GM12878 (cell line): Measurements from ENCODE around the gene SPINT1. TPM values are rescaled to one million over a fixed set of nuclear protein-coding genes. Genes with fewer than 3 reads are reported as not detected.

Experiments used
- ATAC-seq: fragments of 200-7000 bp; cut with Tn5 transposase; 3 replicates; pipeline ENCODE4 v1.9.1; 2020; ENCODE audit warnings: mild to moderate bottlenecking, moderate library complexity
- BruUV-seq: library from RNA; stranded (reverse); fragments of 400-500 nt; replicated peaks from 2 replicates; lab custom pipeline; 2021; lab: Mats Ljungman, UMichigan
- CTCF ChIA-PET: fragments of 300-600 bp; sonication (Branson Sonifier 250); formaldehyde crosslinking; extraction: SDS; loops from one replicate; lab custom pipeline; 2021; ENCODE audit warnings: inconsistent platforms; lab: Yijun Ruan, JAX
- POLR2A ChIA-PET: fragments of 350-600 bp; formaldehyde crosslinking; extraction: SDS; loops from one replicate; lab custom pipeline; 2021; ENCODE audit warnings: inconsistent platforms; lab: Charles Lee
- RAD21 ChIA-PET: fragments of 300-600 bp; sonication (Branson Sonifier 250); formaldehyde crosslinking; loops from one replicate; lab custom pipeline; 2023; ENCODE audit warnings: antibody characterized with exemption; ENCODE audit not compliant: unreplicated experiment; lab: Charles Lee
- SMC1A ChIA-PET: fragments of 300-600 bp; sonication (Branson Sonifier 250); formaldehyde crosslinking; loops from one replicate; lab custom pipeline; 2023; ENCODE audit not compliant: unreplicated experiment, uncharacterized antibody; lab: Charles Lee
- DNase-seq: peaks from one replicate; pipeline ENCODE4 v3.0.0-alpha.2; 2011; ENCODE audit warnings: low read depth, low spot score
- FAIRE-seq: peaks from 3 replicates; lab custom pipeline; 2011; peaks lifted over from hg19 to GRCh38; lab: Jason Lieb, UNC
- H2AFZ ChIP-seq: 2 replicates; pipeline ENCODE4 v1.6.0; 2011; ENCODE audit warnings: low read depth, low read length, control low read depth; ENCODE audit not compliant: control insufficient read depth
- H3K27ac ChIP-seq: 2 replicates; pipeline ENCODE4 v1.5.1; 2011; ENCODE audit warnings: control low read depth; ENCODE audit not compliant: control insufficient read depth, insufficient read depth
- H3K27me3 ChIP-seq, 2 experiments: replicated peaks in 1 of 2; 2 replicates each; pipeline versions ENCODE4 v1.6.0 to v1.6.1; 2011; ENCODE audit warnings: low read length in 1 of 2; ENCODE audit not compliant: control insufficient read depth in 2 of 2, insufficient read depth in 2 of 2
- H3K36me3 ChIP-seq, 2 experiments: 2 replicates each; pipeline ENCODE4 v1.5.1; 2011; ENCODE audit warnings: low read length in 1 of 2; ENCODE audit not compliant: control insufficient read depth in 2 of 2, insufficient read depth in 2 of 2
- H3K4me1 ChIP-seq: 2 replicates; pipeline ENCODE4 v1.6.1; 2011; ENCODE audit warnings: mild to moderate bottlenecking, low read length, moderate library complexity, mixed read lengths; ENCODE audit not compliant: control insufficient read depth, insufficient read depth
- H3K4me2 ChIP-seq: 2 replicates; pipeline ENCODE4 v1.6.0; 2011; ENCODE audit warnings: control low read depth; ENCODE audit not compliant: control insufficient read depth, insufficient read depth
- H3K4me3 ChIP-seq: fragments of 200-600 bp; sonication (generic); 2 replicates; pipeline ENCODE4 v1.5.1; 2016
- H3K79me2 ChIP-seq: 2 replicates; pipeline ENCODE4 v1.6.0; 2011; ENCODE audit warnings: low read length; ENCODE audit not compliant: control insufficient read depth, insufficient read depth
- H3K9ac ChIP-seq: 2 replicates; pipeline ENCODE4 v1.8.0; 2011; ENCODE audit warnings: low read length, control low read depth, mixed read lengths; ENCODE audit not compliant: control insufficient read depth, insufficient read depth
- H3K9me3 ChIP-seq: replicated peaks from 3 replicates; pipeline ENCODE4 v1.5.1; 2011; ENCODE audit warnings: mild to moderate bottlenecking, low read length; ENCODE audit not compliant: control insufficient read depth, insufficient read depth
- H4K20me1 ChIP-seq: 2 replicates; pipeline ENCODE4 v1.6.0; 2011; ENCODE audit not compliant: control insufficient read depth, insufficient read depth
- CBFB ChIP-seq: IDR thresholded peaks from 2 replicates; pipeline ENCODE4 v1.6.1; 2016; ENCODE audit warnings: antibody characterized with exemption, low read depth
- IKZF2 ChIP-seq, 2 experiments: fragments of 450-650 bp; IDR thresholded peaks; 2 replicates each; pipeline ENCODE4 v1.6.1; 2017; ENCODE audit warnings: mild to moderate bottlenecking in 2 of 2, moderate library complexity in 2 of 2
- NR2F1 ChIP-seq: fragments of 450-650 bp; conservative IDR thresholded peaks from 2 replicates; pipeline ENCODE4 v1.6.1; 2017; ENCODE audit warnings: mild to moderate bottlenecking
- RUNX3 ChIP-seq: IDR thresholded peaks from 2 replicates; pipeline ENCODE4 v1.6.1; 2012; ENCODE audit warnings: low read length, inconsistent platforms
- SMC3 ChIP-seq: IDR thresholded peaks from 2 replicates; pipeline ENCODE4 v1.6.1; 2011; ENCODE audit warnings: low read length, improper control_type of control experiment, borderline replicate concordance
- SRF ChIP-seq, 2 experiments: IDR thresholded peaks; 2 replicates each; pipeline ENCODE4 v1.6.1; 2011; ENCODE audit warnings: low read depth in 2 of 2, low read length in 2 of 2, mild to moderate bottlenecking in 1 of 2, moderate library complexity in 1 of 2
- STAT3 ChIP-seq: IDR thresholded peaks from 2 replicates; pipeline ENCODE4 v1.6.1; 2011; ENCODE audit warnings: low read depth, low read length, improper control_type of control experiment
- TCF12 ChIP-seq: IDR thresholded peaks from 2 replicates; pipeline ENCODE4 v1.6.1; 2011; ENCODE audit warnings: low read depth, mild to moderate bottlenecking, low read length
- WGBS: methylation state at CpG from one replicate; pipeline ENCODE4 v1.1.6; 2016; ENCODE audit warnings: low lambda C conversion rate; ENCODE audit not compliant: insufficient replicate concordance, insufficient coverage; ENCODE audit errors: missing lambda C conversion rate; 5-methylcytosine and 5-hydroxymethylcytosine counted together
- in situ Hi-C: fragments of 300-500 bp; cut with MboI; formaldehyde crosslinking; loops from 9 replicates; pipeline ENCODE4 v1.14.3; 2018; ENCODE audit warnings: mixed read lengths
- intact Hi-C: fragments of 100-400 bp; cut with micrococcal nuclease; formaldehyde crosslinking; loops from one replicate; pipeline ENCODE4 v1.14.2; 2022; ENCODE audit not compliant: unreplicated experiment
- polyA plus RNA-seq, 11 experiments: library from polyadenylated mRNA; depleted of rRNA in 4 of 11; unstranded in 6 of 11; stranded (reverse) in 5 of 11; fragments of >200 nt; fragmentation: Nextera tagmentation in 4 of 11; fragmentation: Illumina TruSeq in 1 of 11; extraction: Ambion mirVana in 4 of 11; extraction: Trizol in 1 of 11; gene quantifications; 1 replicate in 1 of 11; 2 replicates in 10 of 11; pipeline versions ENCODE4 v1.2.1 to v1.2.3, GENCODE V29; 2011 to 2016; ENCODE audit warnings: inconsistent platforms in 2 of 11, missing spikeins in 2 of 11, low read depth in 1 of 11
- total RNA-seq, 4 experiments: library from RNA; depleted of rRNA in 3 of 4; stranded (reverse); fragments of >200 nt in 3 of 4; fragmentation: Illumina TruSeq in 1 of 4; extraction: Trizol in 1 of 4; gene quantifications; 2 replicates each; pipeline versions ENCODE4 v1.2.1 to v1.2.3, GENCODE V29; 2013 to 2021
- TF ChIP-seq, protein P1 (sequence below): fragments of 450-650 bp; IDR thresholded peaks from 2 replicates; pipeline ENCODE4 v1.6.1; 2016; ENCODE audit warnings: mild to moderate bottlenecking, moderate library complexity, borderline replicate concordance
- TF ChIP-seq, protein P2 (sequence below): IDR thresholded peaks from 2 replicates; pipeline ENCODE4 v1.6.1; 2011; ENCODE audit warnings: mild to moderate bottlenecking, low read depth, low read length, moderate library complexity; ENCODE audit not compliant: insufficient replicate concordance
- TF ChIP-seq, protein P3 (sequence below): fragments of 450-650 bp; IDR thresholded peaks from 2 replicates; pipeline ENCODE4 v1.6.1; 2014; ENCODE audit warnings: mild to moderate bottlenecking
- TF ChIP-seq, protein P4 (sequence below): fragments of 450-650 bp; formaldehyde crosslinking; IDR thresholded peaks from 2 replicates; pipeline ENCODE4 v1.4.0; 2020; ENCODE audit warnings: mild to moderate bottlenecking, moderate library complexity

The SPINT1 gene
- total and polyA plus RNA-seq, 10 of the 15 experiments (the other 5 are each of a cell fraction or from before 2014, with no cell fraction given): 3.5 to 28.6 (median 10.2) TPM

- in situ Hi-C loops: no loop called here
- RAD21 ChIA-PET: interaction anchor here (0.8 to 5.0 kb wide), 10 partner anchors 11 to 65 kb away, joined by 3 to 41 read pairs (median 6); partner anchors contain the start of genes PPP1R14D, RHOV and VPS18
- SMC1A ChIA-PET: interaction anchor here (0.6 to 5.0 kb wide), 16 partner anchors 11 to 169 kb away, joined by 3 to 47 read pairs (median 4); partner anchors contain the start of genes DNAJC17, VPS18 and ZFYVE19
- Histone ChIP-seq H3K79me2 (no peaks in the 10 kb centered on the region), H3K9ac (peak overlapping the region; percentile 45), H3K27ac (peak overlapping the region; percentile 76), H3K36me3 (no peaks in the 10 kb centered on the region), H3K9me3 (no peaks in the 10 kb centered on the region), H2AFZ (peak overlapping the region; percentile 13), H3K4me1 (peaks cover 26% of the 10 kb centered on the region), H3K27me3 (peaks cover 1 to 3% of the 10 kb centered on the region in 2 experiments; a peak in 1 of 4 replicates), H3K4me2 (peak overlapping the region; percentile 86), H4K20me1 (no peaks in the 10 kb centered on the region), H3K4me3 (peak overlapping the region; percentile 45; the same call in 1 of the 2 replicates)
- CTCF ChIA-PET: interaction anchor here (0.9 to 8.8 kb wide), 12 partner anchors 11 to 168 kb away, joined by 3 to 140 read pairs (median 4); partner anchors contain the start of genes DNAJC17, VPS18 and ZFYVE19
- BruUV-seq: no TSS peak
- ATAC-seq: peak; percentile 82
- POLR2A ChIA-PET: interaction anchor here (0.5 to 5.0 kb wide), 12 partner anchors 10 to 580 kb away, joined by 3 to 39 read pairs (median 4); partner anchors contain the start of genes DNAJC17, RHOV, VPS18 and ZFYVE19
- FAIRE-seq: peak; percentile 49
- WGBS: 59% methylated on average over 7 of the region's 7 CpGs
- peak; percentile 57 for DNase-seq
- intact Hi-C loops: loop anchor here (5.0 to 10.0 kb wide), 2 partner anchors 40 to 267 kb away; partner anchors contain the start of genes DNAJC17, INO80 and ZFYVE19
- TF ChIP-seq, protein P1, sequence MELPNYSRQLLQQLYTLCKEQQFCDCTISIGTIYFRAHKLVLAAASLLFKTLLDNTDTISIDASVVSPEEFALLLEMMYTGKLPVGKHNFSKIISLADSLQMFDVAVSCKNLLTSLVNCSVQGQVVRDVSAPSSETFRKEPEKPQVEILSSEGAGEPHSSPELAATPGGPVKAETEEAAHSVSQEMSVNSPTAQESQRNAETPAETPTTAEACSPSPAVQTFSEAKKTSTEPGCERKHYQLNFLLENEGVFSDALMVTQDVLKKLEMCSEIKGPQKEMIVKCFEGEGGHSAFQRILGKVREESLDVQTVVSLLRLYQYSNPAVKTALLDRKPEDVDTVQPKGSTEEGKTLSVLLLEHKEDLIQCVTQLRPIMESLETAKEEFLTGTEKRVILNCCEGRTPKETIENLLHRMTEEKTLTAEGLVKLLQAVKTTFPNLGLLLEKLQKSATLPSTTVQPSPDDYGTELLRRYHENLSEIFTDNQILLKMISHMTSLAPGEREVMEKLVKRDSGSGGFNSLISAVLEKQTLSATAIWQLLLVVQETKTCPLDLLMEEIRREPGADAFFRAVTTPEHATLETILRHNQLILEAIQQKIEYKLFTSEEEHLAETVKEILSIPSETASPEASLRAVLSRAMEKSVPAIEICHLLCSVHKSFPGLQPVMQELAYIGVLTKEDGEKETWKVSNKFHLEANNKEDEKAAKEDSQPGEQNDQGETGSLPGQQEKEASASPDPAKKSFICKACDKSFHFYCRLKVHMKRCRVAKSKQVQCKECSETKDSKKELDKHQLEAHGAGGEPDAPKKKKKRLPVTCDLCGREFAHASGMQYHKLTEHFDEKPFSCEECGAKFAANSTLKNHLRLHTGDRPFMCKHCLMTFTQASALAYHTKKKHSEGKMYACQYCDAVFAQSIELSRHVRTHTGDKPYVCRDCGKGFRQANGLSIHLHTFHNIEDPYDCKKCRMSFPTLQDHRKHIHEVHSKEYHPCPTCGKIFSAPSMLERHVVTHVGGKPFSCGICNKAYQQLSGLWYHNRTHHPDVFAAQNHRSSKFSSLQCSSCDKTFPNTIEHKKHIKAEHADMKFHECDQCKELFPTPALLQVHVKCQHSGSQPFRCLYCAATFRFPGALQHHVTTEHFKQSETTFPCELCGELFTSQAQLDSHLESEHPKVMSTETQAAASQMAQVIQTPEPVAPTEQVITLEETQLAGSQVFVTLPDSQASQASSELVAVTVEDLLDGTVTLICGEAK: no peak
- TF ChIP-seq SRF (IDR thresholded peaks at IDR 0.05; ENCODE audit: low read depth in 2 of 2, low read length in 2 of 2): no peak
- no peak for TF ChIP-seq TCF12
- TF ChIP-seq RUNX3: no peak; the same call in 1 of the 2 replicates
- TF ChIP-seq, protein P2, sequence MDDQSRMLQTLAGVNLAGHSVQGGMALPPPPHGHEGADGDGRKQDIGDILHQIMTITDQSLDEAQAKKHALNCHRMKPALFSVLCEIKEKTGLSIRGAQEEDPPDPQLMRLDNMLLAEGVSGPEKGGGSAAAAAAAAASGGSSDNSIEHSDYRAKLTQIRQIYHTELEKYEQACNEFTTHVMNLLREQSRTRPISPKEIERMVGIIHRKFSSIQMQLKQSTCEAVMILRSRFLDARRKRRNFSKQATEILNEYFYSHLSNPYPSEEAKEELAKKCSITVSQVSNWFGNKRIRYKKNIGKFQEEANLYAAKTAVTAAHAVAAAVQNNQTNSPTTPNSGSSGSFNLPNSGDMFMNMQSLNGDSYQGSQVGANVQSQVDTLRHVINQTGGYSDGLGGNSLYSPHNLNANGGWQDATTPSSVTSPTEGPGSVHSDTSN: no peak
- TF ChIP-seq CBFB: no peak
- TF ChIP-seq, protein P3, sequence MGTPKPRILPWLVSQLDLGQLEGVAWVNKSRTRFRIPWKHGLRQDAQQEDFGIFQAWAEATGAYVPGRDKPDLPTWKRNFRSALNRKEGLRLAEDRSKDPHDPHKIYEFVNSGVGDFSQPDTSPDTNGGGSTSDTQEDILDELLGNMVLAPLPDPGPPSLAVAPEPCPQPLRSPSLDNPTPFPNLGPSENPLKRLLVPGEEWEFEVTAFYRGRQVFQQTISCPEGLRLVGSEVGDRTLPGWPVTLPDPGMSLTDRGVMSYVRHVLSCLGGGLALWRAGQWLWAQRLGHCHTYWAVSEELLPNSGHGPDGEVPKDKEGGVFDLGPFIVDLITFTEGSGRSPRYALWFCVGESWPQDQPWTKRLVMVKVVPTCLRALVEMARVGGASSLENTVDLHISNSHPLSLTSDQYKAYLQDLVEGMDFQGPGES: no peak
- TF ChIP-seq IKZF2 (IDR thresholded peaks at IDR 0.05): peak; percentile 48 to 52; a peak in 2 of 4 replicates
- TF ChIP-seq SMC3: no peak
- no peak for TF ChIP-seq NR2F1
- TF ChIP-seq STAT3: no peak
- TF ChIP-seq, protein P4, sequence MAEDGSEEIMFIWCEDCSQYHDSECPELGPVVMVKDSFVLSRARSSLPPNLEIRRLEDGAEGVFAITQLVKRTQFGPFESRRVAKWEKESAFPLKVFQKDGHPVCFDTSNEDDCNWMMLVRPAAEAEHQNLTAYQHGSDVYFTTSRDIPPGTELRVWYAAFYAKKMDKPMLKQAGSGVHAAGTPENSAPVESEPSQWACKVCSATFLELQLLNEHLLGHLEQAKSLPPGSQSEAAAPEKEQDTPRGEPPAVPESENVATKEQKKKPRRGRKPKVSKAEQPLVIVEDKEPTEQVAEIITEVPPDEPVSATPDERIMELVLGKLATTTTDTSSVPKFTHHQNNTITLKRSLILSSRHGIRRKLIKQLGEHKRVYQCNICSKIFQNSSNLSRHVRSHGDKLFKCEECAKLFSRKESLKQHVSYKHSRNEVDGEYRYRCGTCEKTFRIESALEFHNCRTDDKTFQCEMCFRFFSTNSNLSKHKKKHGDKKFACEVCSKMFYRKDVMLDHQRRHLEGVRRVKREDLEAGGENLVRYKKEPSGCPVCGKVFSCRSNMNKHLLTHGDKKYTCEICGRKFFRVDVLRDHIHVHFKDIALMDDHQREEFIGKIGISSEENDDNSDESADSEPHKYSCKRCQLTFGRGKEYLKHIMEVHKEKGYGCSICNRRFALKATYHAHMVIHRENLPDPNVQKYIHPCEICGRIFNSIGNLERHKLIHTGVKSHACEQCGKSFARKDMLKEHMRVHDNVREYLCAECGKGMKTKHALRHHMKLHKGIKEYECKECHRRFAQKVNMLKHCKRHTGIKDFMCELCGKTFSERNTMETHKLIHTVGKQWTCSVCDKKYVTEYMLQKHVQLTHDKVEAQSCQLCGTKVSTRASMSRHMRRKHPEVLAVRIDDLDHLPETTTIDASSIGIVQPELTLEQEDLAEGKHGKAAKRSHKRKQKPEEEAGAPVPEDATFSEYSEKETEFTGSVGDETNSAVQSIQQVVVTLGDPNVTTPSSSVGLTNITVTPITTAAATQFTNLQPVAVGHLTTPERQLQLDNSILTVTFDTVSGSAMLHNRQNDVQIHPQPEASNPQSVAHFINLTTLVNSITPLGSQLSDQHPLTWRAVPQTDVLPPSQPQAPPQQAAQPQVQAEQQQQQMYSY (CRISPR knock-in tag): no peak
These were observed 3.5 kb downstream of the SPINT1 start for GRCh38 chr15:40847223-40847961.
